G401 (cell line): ENCODE data around the gene SPINK2. TPM values are rescaled to one million over a fixed set of nuclear protein-coding genes. Genes with fewer than 3 reads are reported as not detected.

ENCODE experiments used
- DNase-seq: peaks from one replicate; pipeline ENCODE4 v3.0.0-alpha.2; 2015; ENCODE audit warnings: low spot score
- in situ Hi-C: cut with HindIII; loops from 2 replicates; pipeline ENCODE4 v1.10.0; 2016; ENCODE audit warnings: low sequenced_read_pairs, mixed read lengths
- total RNA-seq: library from RNA; depleted of rRNA; stranded (reverse); fragments of >200 nt; shearing (Covaris generic); gene quantifications from 2 replicates; pipeline ENCODE4 v1.2.3, GENCODE V29; 2014; rRNA removed

Gene SPINK2
- total RNA-seq: not detected in 2 replicates

DNA sequence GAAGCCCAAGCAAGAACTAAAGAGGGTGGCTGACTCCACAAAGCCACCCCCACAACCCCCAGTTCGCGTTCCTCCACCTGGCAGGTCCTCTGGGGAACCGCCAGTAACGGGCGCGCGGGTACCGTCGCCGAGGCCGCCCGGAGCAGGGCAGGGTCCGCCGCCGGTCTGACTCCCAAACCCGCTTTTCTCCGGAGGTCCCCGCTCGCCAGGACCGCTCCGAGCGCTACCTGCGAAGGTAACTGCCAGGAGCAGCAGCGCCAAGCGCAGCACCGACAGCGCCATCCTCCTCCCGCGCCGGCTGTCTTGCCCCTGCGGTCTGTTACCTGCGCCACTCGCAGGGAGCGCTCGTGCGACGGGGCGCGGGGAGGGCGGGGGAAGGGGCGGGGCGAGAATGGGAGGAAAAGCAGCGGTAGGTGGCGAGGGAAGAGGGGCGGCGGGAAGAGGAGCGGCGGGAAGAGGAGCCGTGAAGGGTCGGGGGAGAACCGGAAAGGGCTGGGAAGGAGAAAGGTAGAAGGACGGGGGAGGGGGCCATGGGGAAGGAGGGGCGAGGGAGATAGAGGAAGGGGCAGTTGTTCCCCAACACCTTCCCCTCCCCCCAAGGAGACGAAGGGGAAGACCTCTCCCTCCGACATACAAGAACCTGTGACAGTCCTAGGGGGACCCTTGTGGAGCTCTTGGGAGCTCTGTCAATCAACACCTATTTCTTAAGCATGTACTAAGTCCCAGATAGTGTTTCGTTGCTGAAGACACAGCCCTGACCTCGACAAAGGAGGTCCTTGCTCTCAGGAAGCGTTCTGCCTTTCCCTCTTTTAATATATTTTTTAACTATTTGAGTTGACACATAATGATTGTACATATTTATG is at the start of gene SPINK2:
TSS of gene SPINK2 (minus strand) at position 321 of the 863 bp plus-strand sequence. CDS start at position 282, 39 bp downstream.
- no peak for DNase-seq
- in situ Hi-C loops: no loop called here

DNA sequence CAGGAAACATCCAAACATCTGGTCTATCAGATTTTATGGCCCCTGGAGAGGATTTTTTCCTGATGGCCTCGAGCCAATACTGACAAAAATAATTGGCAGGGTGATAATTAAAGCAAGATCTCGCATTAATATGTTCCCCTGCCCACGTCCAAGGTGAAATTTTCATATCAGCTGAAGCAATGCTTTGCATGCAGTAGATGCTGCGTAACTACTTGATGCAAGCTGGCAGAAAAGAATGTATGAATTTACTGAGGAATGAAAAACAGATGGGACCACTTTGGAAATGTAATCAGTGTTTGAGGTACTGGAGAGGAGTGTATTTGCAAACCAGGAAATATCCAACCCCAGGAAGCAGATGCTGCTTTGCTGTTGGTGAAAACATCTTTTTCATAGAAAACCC is 49.4 kb upstream of the SPINK2 start:
- DNase-seq: no peak
- in situ Hi-C loops: no loop called here

- no peak for DNase-seq
- in situ Hi-C loops: no loop called here
Observed at GRCh38 chr4:56863441-56864139, 42.1 kb upstream of the SPINK2 start.

- in situ Hi-C loops: no loop called here
- DNase-seq: no peak
Observed at GRCh38 chr4:56861360-56861759, 39.9 kb upstream of the SPINK2 start.

DNA sequence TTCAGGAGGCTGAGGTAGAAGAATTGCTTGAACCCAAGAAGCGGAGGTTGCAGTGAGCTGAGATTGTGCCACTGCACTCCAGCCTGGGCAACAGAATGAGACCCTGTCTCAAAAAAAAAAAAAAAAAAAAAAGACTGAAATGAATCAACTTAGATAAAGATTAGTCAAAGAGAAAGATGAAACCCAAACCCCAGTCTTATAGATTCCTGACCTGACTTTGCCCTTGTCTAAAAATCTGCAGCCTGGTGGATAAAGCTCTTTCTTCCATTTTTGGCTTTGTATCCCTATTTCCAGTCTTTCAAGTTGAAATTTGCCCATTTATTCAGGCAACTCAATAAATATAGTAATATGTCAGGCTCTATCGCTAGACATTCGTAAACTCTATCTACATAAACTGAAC is 39.3 kb upstream of the SPINK2 start:
- DNase-seq: no peak
- in situ Hi-C loops: no loop called here

DNA sequence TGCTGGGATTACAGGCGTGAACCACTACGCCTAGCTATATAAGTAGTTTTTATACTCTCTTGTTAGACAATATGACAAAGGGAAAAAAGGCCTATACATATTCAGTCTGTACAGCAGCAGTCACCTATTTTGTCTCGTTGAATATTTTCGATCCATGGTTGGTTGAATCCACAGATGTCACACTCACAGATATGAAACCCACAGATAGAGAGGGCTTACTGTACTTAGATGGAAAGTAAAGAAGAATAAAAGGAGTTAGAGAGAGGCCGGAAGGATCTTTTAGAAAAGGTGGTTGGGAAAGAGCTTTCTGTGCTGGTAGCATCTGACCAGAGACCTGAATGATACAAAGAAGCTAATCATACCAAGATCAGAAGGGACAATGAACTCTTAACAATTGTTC is 38.3 kb upstream of the SPINK2 start:
- DNase-seq: no peak
- in situ Hi-C loops: no loop called here

DNA sequence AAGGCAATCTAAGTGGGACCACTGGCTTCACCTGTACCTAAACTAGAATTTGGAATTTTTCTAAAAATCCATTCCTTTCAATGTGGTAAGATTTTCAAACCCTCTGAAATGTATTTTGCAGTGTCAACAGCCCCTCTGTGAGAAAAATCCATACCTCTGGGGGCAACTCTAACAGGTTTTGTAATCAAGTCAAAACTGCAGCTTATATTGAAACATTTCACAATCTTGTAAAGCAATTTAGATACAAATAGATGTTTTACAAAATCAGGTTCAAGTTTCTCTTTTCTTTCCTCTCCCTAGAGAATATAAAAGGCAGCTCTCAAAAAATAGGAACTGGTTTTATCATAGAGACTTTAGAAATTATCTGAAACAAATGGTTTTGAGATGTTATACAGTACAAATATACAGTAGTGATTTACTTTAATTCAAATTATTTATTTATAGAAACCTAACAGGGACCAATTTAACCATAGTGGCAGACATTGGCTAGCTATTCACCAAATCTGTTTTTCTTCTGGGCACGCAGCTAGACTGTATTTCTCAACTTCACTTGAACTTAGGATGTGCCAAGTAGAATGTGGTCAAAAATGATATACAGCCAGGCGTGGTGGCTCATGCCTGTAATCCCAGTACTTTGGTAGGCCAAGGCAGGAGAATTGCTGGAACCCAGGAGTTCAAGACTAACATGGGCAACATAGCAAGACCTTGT is 36.3 kb upstream of the SPINK2 start:
- in situ Hi-C loops: no loop called here
- DNase-seq: no peak

DNA sequence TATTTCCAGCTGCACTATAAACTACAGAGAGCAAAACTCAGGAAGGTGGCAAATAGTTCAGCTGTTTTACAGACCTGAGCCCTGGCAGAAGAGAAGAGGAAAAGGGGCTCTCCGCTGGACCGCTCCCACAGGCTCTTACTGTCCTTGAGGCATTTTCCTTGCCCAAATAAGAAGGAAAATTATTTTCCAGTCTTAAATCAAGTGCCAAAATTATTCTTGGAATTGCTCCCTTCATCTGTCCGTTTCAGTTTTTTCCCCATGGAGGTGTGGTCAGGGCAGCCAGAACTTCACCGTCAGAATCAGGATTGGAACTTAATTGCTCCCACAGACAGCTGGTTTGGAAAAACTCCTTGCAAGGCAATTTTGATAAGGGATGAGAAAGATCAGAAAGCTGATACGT is 35.2 kb upstream of the SPINK2 start:
- no peak for DNase-seq
- in situ Hi-C loops: no loop called here

- DNase-seq: no peak
- in situ Hi-C loops: no loop called here
Observed at GRCh38 chr4:56850910-56851309, 29.4 kb upstream of the SPINK2 start.

DNA sequence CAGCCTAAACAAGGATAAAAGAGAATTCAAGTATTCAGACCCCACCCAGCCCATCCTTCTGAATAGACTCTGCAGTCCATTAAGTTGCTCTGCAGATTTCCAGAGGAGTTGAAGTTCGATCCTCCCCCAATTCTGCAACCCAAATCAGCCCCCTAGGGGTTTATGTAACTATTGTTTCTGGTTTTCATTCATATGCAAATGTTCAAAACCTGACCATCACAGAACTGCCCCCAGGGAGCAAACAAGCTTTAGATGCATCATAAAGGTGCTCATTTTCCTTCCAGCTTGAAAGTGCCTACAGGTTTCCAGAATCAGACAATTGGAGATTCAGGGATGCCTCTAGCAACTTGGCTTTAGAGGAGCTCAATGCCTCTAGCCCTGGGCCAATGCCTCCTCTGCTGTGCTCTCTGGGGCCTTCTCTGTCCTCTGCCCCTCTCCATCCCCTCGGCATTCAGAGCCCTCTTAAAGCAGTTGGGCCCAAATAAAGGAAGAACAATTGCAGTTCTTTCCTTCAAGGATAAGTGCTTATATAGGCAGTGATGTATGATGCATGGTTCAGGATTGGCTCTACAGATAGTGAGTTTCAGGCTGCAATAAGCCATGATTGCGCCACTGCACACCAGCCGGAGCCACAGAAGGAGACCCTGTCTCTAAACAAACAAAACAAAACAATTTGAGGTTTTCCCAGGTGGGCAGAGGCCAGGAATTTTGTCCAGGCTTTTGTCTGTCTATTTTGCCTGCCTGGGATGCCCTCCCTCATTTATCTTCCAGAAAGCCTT is 23.5 kb upstream of the SPINK2 start:
- DNase-seq: no peak
- in situ Hi-C loops: no loop called here

DNA sequence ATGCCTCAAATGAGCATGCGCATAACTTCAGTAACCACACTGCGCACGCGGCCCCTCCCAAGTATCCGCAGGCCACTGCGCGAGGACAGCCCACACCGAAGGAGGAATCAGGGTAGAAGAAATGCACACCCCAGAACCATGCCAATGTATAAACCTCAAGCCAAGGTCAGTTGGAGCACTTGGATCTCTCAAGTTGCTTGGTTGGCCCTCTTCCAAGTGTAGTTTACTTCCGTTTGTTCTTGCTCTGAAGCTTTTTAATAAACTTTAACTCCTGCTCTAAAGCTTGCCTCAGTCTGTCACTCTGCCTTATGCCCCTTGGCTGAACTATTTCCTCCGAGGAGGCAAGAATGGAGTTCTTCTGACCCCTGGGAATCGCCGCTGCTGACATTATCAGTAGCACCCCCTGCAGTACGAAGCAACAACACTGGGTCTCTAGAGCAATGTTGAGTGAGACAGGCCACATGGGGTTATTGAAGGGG is 22.0 kb upstream of the SPINK2 start:
- DNase-seq: no peak
- in situ Hi-C loops: no loop called here

DNA sequence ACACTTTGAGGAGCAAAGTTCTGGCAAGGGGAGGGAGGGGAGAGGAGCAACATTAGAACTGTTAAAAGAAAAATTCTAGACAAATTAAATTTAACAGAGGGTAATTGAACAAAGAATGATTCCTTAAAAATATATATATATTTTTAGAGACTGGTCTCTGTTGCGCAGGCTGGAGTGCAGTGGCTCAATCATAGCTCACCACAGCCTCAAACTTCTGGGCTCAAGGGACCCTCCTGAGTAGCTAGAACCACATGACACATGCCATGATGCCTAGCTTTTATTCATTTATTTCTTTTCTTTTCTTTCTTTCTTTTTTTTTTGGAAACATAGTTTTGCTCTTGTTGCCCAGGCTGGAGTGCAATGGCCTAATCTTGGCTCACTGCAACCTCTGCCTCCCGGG is 19.1 kb upstream of the SPINK2 start:
- in situ Hi-C loops: no loop called here
- no peak for DNase-seq

GRCh38 chr4:56828784-56829535 is 7.5 kb upstream of the SPINK2 start:
- in situ Hi-C loops: no loop called here

GRCh38 chr4:56823933-56824600 is 2.6 kb upstream of the SPINK2 start:
- in situ Hi-C loops: no loop called here
- DNase-seq: no peak

More at GRCh38 chr4:56828784-56829535, 7.5 kb upstream of the SPINK2 start:
- no peak for DNase-seq

GRCh38 chr4:56818797-56819196 is 2.7 kb downstream of the SPINK2 start:
- in situ Hi-C loops: no loop called here
- DNase-seq: no peak

DNA sequence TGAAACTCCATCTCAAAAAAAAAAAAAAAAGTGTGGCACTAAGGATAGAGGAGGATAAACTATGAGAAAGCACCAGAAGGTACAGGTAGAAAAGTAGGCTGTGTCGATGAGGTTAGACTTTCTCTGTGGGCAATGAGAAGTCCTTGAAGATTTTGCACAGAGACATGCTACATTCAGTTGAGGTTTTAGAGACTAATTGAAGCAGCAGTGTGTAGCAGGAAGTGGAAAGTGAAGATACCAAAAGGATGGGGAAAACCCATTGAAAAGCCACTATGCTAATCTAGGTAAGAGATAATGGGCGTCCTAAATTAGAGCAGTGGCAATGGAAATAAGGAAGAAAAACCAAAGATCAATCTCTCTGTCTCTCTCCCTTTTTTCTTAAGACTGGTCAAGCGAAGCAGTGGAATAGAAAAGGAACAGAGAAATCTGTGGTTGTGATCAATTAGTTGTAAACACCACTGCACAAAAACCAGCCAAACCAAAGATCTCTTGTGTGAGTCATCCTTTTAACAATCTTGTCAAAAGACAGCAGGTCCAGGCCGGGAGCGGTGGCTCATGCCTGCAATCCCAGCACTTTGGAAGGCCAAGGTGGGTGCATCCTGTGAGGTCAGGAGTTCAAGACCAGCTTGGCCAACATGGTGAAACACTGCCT is 3.5 kb downstream of the SPINK2 start:
- no peak for DNase-seq
- in situ Hi-C loops: no loop called here

- in situ Hi-C loops: no loop called here
- DNase-seq: no peak
Observed at GRCh38 chr4:56806666-56807065, 14.8 kb downstream of the SPINK2 start.
